Suprapubic skin (tissue), 4 donors: Measurements from ENCODE around the gene SRRM3. TPM values are rescaled to one million over a fixed set of nuclear protein-coding genes. Genes with fewer than 3 reads are reported as not detected.
A peak's percentile ranks its signal among the peaks of the same experiment; 100 is the strongest.

Experiments used
- DNase-seq, 2 donors: peaks; one replicate each; pipeline ENCODE4 v3.0.0-alpha.2; 2019; ENCODE audit warnings: low spot score in 2 of 2
- H3K27ac ChIP-seq: fragments of 200-600 bp; sonication (generic); one replicate; pipeline ENCODE4 v1.5.1; 2019
- H3K27me3 ChIP-seq: fragments of 200-600 bp; sonication (generic); one replicate; pipeline ENCODE4 v1.5.1; 2019
- H3K36me3 ChIP-seq: fragments of 200-600 bp; sonication (generic); one replicate; pipeline ENCODE4 v1.5.1; 2019
- H3K4me1 ChIP-seq: fragments of 200-600 bp; sonication (generic); one replicate; pipeline ENCODE4 v1.5.1; 2019
- H3K4me3 ChIP-seq: fragments of 200-600 bp; sonication (generic); one replicate; pipeline ENCODE4 v1.5.1; 2019; ENCODE audit warnings: mild to moderate bottlenecking
- H3K9me3 ChIP-seq: fragments of 200-600 bp; sonication (generic); one replicate; pipeline ENCODE4 v1.5.1; 2019
- CTCF ChIP-seq, 2 donors: fragments of 200-600 bp in 1 of 2; fragments of 450-650 bp in 1 of 2; sonication (generic) in 1 of 2; IDR thresholded peaks; one replicate each; pipeline ENCODE4 v1.5.1; 2016 to 2019; ENCODE audit warnings: antibody characterized with exemption in 2 of 2, mild to moderate bottlenecking in 1 of 2, moderate library complexity in 1 of 2
- EP300 ChIP-seq: sonication (generic); formaldehyde crosslinking; IDR thresholded peaks from one replicate; pipeline ENCODE4 v1.6.1; 2017; ENCODE audit warnings: antibody characterized with exemption
- POLR2A ChIP-seq, 2 donors: fragments of 450-650 bp; IDR thresholded peaks; one replicate each; pipeline ENCODE4 v1.6.1; 2017; ENCODE audit warnings: antibody characterized with exemption in 2 of 2, mild to moderate bottlenecking in 2 of 2, moderate library complexity in 2 of 2
- POLR2AphosphoS5 ChIP-seq, 3 donors: sonication (generic); formaldehyde crosslinking; IDR thresholded peaks; one replicate each; pipeline ENCODE4 v1.6.1; 2017; ENCODE audit warnings: antibody characterized with exemption in 3 of 3
- WGBS: methylation state at CpG from one replicate; pipeline ENCODE4 v1.1.5; 2018; 5-methylcytosine and 5-hydroxymethylcytosine counted together
- total RNA-seq, 4 donors: library from RNA; depleted of rRNA; stranded (reverse); fragments of >200 nt; gene quantifications; one replicate each; pipeline ENCODE4 v1.1.0, GENCODE V29; 2016

The SRRM3 gene
- total RNA-seq, 4 donors from 2014 or later = 5.6 to 8.5 (median 7.7) TPM

- H3K4me1 ChIP-seq = peaks cover 7% of the 10 kb centered on the region
- no peak for TF ChIP-seq CTCF (IDR thresholded peaks at IDR 0.05)
- no peak overlapping the region for H3K27ac ChIP-seq
- WGBS = 23% methylated on average over 29 of the region's 50 CpGs
- DNase-seq = no peak
- H3K36me3 ChIP-seq = no peaks in the 10 kb centered on the region
- no peaks in the 10 kb centered on the region for H3K9me3 ChIP-seq
- peaks cover 27% of the 10 kb centered on the region for H3K27me3 ChIP-seq
- peak overlapping the region; percentile 39 for H3K4me3 ChIP-seq
Measured at GRCh38 chr7:76259124-76260093, 57.7 kb downstream of the SRRM3 start.

- H3K4me3 ChIP-seq = peak overlapping the region; percentile 39
- TF ChIP-seq EP300 = no peak
- TF ChIP-seq POLR2AphosphoS5 (IDR thresholded peaks at IDR 0.05) = no peak
- no peak for TF ChIP-seq POLR2A (IDR thresholded peaks at IDR 0.05)
- no peak for TF ChIP-seq CTCF (IDR thresholded peaks at IDR 0.05)
- WGBS = 6% methylated on average over 13 of the region's 28 CpGs
- H3K9me3 ChIP-seq = no peaks in the 10 kb centered on the region
- H3K27ac ChIP-seq = no peak overlapping the region
- no peaks in the 10 kb centered on the region for H3K36me3 ChIP-seq
- peaks cover 7% of the 10 kb centered on the region for H3K4me1 ChIP-seq
- no peak for DNase-seq
- H3K27me3 ChIP-seq = peaks cover 27% of the 10 kb centered on the region
Measured at GRCh38 chr7:76260171-76260703, 58.5 kb downstream of the SRRM3 start.

GRCh38 chr7:76261329-76261728 lies 59.6 kb downstream of the SRRM3 start:
- H3K4me3 ChIP-seq = no peak overlapping the region
- no peaks in the 10 kb centered on the region for H3K36me3 ChIP-seq
- peaks cover 27% of the 10 kb centered on the region for H3K27me3 ChIP-seq
- TF ChIP-seq POLR2A (IDR thresholded peaks at IDR 0.05) (no peak), POLR2AphosphoS5 (IDR thresholded peaks at IDR 0.05) (no peak), CTCF (IDR thresholded peaks at IDR 0.05) (no peak), EP300 (no peak)
- no peak overlapping the region for H3K27ac ChIP-seq
- WGBS = 86% methylated on average over 10 of the region's 11 CpGs
- H3K9me3 ChIP-seq = no peaks in the 10 kb centered on the region
- peaks cover 7% of the 10 kb centered on the region for H3K4me1 ChIP-seq
- DNase-seq = no peak

GRCh38 chr7:76261931-76262330 lies 60.2 kb downstream of the SRRM3 start:
- WGBS = 85% methylated on average over 4 of the region's 4 CpGs
- no peak overlapping the region for H3K4me3 ChIP-seq
- no peaks in the 10 kb centered on the region for H3K36me3 ChIP-seq
- TF ChIP-seq POLR2AphosphoS5 (IDR thresholded peaks at IDR 0.05) (no peak), EP300 (no peak), POLR2A (IDR thresholded peaks at IDR 0.05) (no peak), CTCF (IDR thresholded peaks at IDR 0.05) (no peak)
- H3K9me3 ChIP-seq = no peaks in the 10 kb centered on the region
- peaks cover 32% of the 10 kb centered on the region for H3K27me3 ChIP-seq
- H3K4me1 ChIP-seq = peaks cover 9% of the 10 kb centered on the region
- H3K27ac ChIP-seq = no peak overlapping the region
- DNase-seq = no peak

- Histone ChIP-seq H3K36me3 (no peaks in the 10 kb centered on the region), H3K27ac (no peak overlapping the region), H3K4me1 (peaks cover 17% of the 10 kb centered on the region), H3K9me3 (no peaks in the 10 kb centered on the region), H3K27me3 (peaks cover 41% of the 10 kb centered on the region), H3K4me3 (no peak overlapping the region)
- 75% methylated on average over 7 of the region's 7 CpGs for WGBS
- no peak for DNase-seq
- TF ChIP-seq POLR2AphosphoS5 (IDR thresholded peaks at IDR 0.05) (no peak), EP300 (no peak), CTCF (IDR thresholded peaks at IDR 0.05) (peak in 1 of 2 donors; percentile 68)
Measured at GRCh38 chr7:76262683-76263402, 61.1 kb downstream of the SRRM3 start.
